ENCODE measurements around the gene MS4A7. TPM values are rescaled to one million over a fixed set of nuclear protein-coding genes. Genes with fewer than 3 reads are reported as not detected.

The MS4A7 gene
- total RNA-seq, 1 experiment from 2014 or later, result 0.31 TPM

DNA sequence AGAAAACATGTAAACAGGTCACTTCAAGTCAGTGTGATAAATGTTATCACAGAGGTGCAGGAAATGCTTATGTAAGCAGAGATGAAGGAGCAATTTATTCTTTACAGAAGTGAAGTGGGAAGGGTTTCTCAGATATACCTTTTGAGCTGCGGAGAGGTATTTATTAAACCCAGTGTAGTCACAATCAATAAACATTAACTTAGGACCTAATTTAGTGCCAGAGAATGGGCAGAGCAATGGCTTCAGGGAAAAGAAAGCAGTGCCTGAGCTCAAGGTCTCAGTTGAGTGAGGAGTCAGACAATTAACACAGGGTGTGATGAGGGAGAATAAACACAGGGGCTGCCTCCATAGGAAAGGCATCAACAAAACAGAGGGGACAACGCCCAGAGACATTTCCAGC is 52.9 kb downstream of the MS4A7 start:
- Mint-ChIP-seq H3K4me1 (peaks cover 22% of the 10 kb centered on the region), H3K27ac (no peak overlapping the region), H3K4me3 (no peak overlapping the region), H3K27me3 (ENCODE audit: low read depth) (no peaks in the 10 kb centered on the region), H3K36me3 (no peaks in the 10 kb centered on the region), H3K9me3 (peaks cover 3% of the 10 kb centered on the region; the same call in 1 of the 2 replicates)
- no peak for DNase-seq (ENCODE audit: low spot score)
- TF ChIP-seq, protein P1, sequence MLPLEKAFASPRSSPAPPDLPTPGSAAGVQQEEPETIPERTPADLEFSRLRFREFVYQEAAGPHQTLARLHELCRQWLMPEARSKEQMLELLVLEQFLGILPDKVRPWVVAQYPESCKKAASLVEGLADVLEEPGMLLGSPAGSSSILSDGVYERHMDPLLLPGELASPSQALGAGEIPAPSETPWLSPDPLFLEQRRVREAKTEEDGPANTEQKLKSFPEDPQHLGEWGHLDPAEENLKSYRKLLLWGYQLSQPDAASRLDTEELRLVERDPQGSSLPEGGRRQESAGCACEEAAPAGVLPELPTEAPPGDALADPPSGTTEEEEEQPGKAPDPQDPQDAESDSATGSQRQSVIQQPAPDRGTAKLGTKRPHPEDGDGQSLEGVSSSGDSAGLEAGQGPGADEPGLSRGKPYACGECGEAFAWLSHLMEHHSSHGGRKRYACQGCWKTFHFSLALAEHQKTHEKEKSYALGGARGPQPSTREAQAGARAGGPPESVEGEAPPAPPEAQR (CRISPR knock-in tag; IDR thresholded peaks at IDR 0.05), result no peak
- TF ChIP-seq CREM (CRISPR knock-in tag; IDR thresholded peaks at IDR 0.05) (no peak), RELA (CRISPR knock-in tag; IDR thresholded peaks at IDR 0.05; ENCODE audit: borderline replicate concordance) (no peak), AR (CRISPR knock-in tag; IDR thresholded peaks at IDR 0.05) (no peak), STAT6 (CRISPR knock-in tag; conservative IDR thresholded peaks at IDR 0.05; ENCODE audit: low read depth) (no peak), CTCF (IDR thresholded peaks at IDR 0.05) (no peak), NFYB (CRISPR knock-in tag; conservative IDR thresholded peaks at IDR 0.05; ENCODE audit: low read depth) (no peak), NR1H2 (CRISPR knock-in tag; IDR thresholded peaks at IDR 0.05) (no peak), JAZF1 (CRISPR knock-in tag; IDR thresholded peaks at IDR 0.05) (no peak)
- TF ChIP-seq, protein P2, sequence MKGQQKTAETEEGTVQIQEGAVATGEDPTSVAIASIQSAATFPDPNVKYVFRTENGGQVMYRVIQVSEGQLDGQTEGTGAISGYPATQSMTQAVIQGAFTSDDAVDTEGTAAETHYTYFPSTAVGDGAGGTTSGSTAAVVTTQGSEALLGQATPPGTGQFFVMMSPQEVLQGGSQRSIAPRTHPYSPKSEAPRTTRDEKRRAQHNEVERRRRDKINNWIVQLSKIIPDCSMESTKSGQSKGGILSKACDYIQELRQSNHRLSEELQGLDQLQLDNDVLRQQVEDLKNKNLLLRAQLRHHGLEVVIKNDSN (CRISPR knock-in tag; IDR thresholded peaks at IDR 0.05), result no peak
- TF ChIP-seq, protein P3, sequence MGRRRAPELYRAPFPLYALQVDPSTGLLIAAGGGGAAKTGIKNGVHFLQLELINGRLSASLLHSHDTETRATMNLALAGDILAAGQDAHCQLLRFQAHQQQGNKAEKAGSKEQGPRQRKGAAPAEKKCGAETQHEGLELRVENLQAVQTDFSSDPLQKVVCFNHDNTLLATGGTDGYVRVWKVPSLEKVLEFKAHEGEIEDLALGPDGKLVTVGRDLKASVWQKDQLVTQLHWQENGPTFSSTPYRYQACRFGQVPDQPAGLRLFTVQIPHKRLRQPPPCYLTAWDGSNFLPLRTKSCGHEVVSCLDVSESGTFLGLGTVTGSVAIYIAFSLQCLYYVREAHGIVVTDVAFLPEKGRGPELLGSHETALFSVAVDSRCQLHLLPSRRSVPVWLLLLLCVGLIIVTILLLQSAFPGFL (CRISPR knock-in tag; IDR thresholded peaks at IDR 0.05; ENCODE audit: borderline replicate concordance), result no peak
- TF ChIP-seq, protein P4, sequence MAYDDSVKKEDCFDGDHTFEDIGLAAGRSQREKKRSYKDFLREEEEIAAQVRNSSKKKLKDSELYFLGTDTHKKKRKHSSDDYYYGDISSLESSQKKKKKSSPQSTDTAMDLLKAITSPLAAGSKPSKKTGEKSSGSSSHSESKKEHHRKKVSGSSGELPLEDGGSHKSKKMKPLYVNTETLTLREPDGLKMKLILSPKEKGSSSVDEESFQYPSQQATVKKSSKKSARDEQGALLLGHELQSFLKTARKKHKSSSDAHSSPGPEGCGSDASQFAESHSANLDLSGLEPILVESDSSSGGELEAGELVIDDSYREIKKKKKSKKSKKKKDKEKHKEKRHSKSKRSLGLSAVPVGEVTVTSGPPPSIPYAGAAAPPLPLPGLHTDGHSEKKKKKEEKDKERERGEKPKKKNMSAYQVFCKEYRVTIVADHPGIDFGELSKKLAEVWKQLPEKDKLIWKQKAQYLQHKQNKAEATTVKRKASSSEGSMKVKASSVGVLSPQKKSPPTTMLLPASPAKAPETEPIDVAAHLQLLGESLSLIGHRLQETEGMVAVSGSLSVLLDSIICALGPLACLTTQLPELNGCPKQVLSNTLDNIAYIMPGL (CRISPR knock-in tag; IDR thresholded peaks at IDR 0.05), result no peak
- CTCF ChIA-PET, result no interaction called here
- ATAC-seq, result no peak
- POLR2A ChIA-PET, result no interaction called here
